DND-41 (cell line): ENCODE measurements around the gene PEX14.

Source experiments
- ATAC-seq: fragments of 200-7000 bp; cut with Tn5 transposase; 3 replicates; pipeline ENCODE4 v1.9.1; 2021; ENCODE audit warnings: low read depth; ENCODE audit not compliant: insufficient read depth
- DNase-seq: peaks from one replicate; pipeline ENCODE4 v3.0.0-alpha.2; 2020
- H2AFZ ChIP-seq: 2 replicates; pipeline ENCODE4 v1.6.0; 2012; ENCODE audit warnings: low read depth, low read length
- H3K27ac ChIP-seq: 2 replicates; pipeline ENCODE4 v1.5.1; 2012; ENCODE audit warnings: low read length, inconsistent platforms
- H3K27me3 ChIP-seq: fragments of 200-600 bp; sonication (generic); 2 replicates; pipeline ENCODE4 v1.6.0; 2012; ENCODE audit warnings: low read length, mild to moderate bottlenecking, inconsistent platforms; ENCODE audit not compliant: insufficient read depth, poor library complexity
- H3K36me3 ChIP-seq: 2 replicates; pipeline ENCODE4 v1.5.1; 2012; ENCODE audit warnings: low read length, inconsistent platforms; ENCODE audit not compliant: insufficient read depth
- H3K4me1 ChIP-seq: 2 replicates; pipeline ENCODE4 v1.5.1; 2012; ENCODE audit warnings: mild to moderate bottlenecking, low read length; ENCODE audit not compliant: insufficient read depth
- H3K4me2 ChIP-seq: 2 replicates; pipeline ENCODE4 v1.6.0; 2012; ENCODE audit warnings: mild to moderate bottlenecking, moderate library complexity, low read length, inconsistent platforms; ENCODE audit not compliant: insufficient read depth
- H3K4me3 ChIP-seq, 2 experiments: fragments of 200-600 bp in 1 of 2; shearing (Covaris generic) in 1 of 2; 2 replicates each; pipeline ENCODE4 v1.5.1; 2012 to 2016; ENCODE audit warnings: inconsistent platforms in 2 of 2, low read length in 2 of 2, mild to moderate bottlenecking in 2 of 2, low read depth in 1 of 2, moderate library complexity in 1 of 2
- H3K79me2 ChIP-seq: 2 replicates; pipeline ENCODE4 v1.6.0; 2012; ENCODE audit warnings: low read length, inconsistent platforms; ENCODE audit not compliant: insufficient read depth
- H3K9ac ChIP-seq: 2 replicates; pipeline ENCODE4 v1.6.0; 2012; ENCODE audit warnings: low read depth, mild to moderate bottlenecking, inconsistent platforms, low read length, moderate library complexity
- H3K9me3 ChIP-seq: 2 replicates; pipeline ENCODE4 v1.5.1; 2012; ENCODE audit warnings: low read length, moderate library complexity, mild to moderate bottlenecking, inconsistent platforms; ENCODE audit not compliant: insufficient read depth, severe bottlenecking
- H4K20me1 ChIP-seq: 2 replicates; pipeline ENCODE4 v1.6.0; 2012; ENCODE audit warnings: low read length; ENCODE audit not compliant: insufficient read depth
- CTCF ChIP-seq: IDR thresholded peaks from 2 replicates; pipeline ENCODE4 v1.5.1; 2012; ENCODE audit warnings: borderline replicate concordance, low read length, moderate library complexity, mild to moderate bottlenecking; ENCODE audit not compliant: poor library complexity, severe bottlenecking; ENCODE audit errors: extremely low read depth
- EZH2 ChIP-seq: IDR thresholded peaks from 3 replicates; pipeline ENCODE4 v1.6.1; 2012; ENCODE audit warnings: borderline replicate concordance, low read depth, mild to moderate bottlenecking, moderate library complexity, low read length, inconsistent platforms; ENCODE audit not compliant: severe bottlenecking

PEX14 gene

GRCh38 chr1:10624256-10625050, 149.7 kb downstream of the PEX14 start:
- DNase-seq (no peak), ATAC-seq (no peak)
- H3K9me3 ChIP-seq = no peaks in the 10 kb centered on the region
- no peak overlapping the region for H2AFZ ChIP-seq
- H3K4me2 ChIP-seq = no peak overlapping the region
- H3K27me3 ChIP-seq = no peaks in the 10 kb centered on the region
- no peak overlapping the region for H3K27ac ChIP-seq
- no peak overlapping the region for H3K4me3 ChIP-seq
- no peaks in the 10 kb centered on the region for H3K79me2 ChIP-seq
- H4K20me1 ChIP-seq = no peaks in the 10 kb centered on the region; the same call in 1 of the 2 replicates
- no peak overlapping the region for H3K9ac ChIP-seq
- peaks cover 15% of the 10 kb centered on the region for H3K36me3 ChIP-seq
- TF ChIP-seq CTCF (no peak), EZH2 (no peak)
- H3K4me1 ChIP-seq = no peaks in the 10 kb centered on the region

DNA sequence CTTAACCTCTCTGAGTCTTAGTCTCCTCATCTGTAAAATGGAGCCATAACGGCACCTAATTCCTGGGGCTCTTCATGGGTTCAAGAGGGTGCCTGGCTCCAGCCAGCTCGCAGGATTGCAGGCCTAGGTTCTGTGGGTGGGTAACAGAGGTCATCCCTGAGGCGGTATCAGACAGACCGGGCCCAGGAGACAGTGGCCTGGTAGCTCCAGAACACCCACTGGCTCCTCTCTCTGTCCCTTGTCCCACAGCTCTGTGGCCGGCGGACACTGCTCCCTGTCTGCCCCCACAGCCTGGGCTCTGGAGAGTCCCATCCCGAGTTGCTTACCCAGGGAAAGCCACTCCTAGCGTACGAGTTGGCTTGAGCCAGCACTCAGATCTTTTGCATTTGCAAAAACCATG, 150.3 kb downstream of the PEX14 start:
- TF ChIP-seq EZH2 = no peak
- no peak for TF ChIP-seq CTCF
- Histone ChIP-seq H3K9me3 (no peaks in the 10 kb centered on the region), H3K4me1 (no peaks in the 10 kb centered on the region), H3K79me2 (no peaks in the 10 kb centered on the region), H3K4me2 (no peak overlapping the region), H3K9ac (no peak overlapping the region), H3K27me3 (no peaks in the 10 kb centered on the region), H4K20me1 (no peaks in the 10 kb centered on the region; the same call in 1 of the 2 replicates), H3K27ac (no peak overlapping the region), H2AFZ (no peak overlapping the region), H3K4me3 (no peak overlapping the region), H3K36me3 (peaks cover 19% of the 10 kb centered on the region)
- ATAC-seq = no peak
- no peak for DNase-seq

DNA sequence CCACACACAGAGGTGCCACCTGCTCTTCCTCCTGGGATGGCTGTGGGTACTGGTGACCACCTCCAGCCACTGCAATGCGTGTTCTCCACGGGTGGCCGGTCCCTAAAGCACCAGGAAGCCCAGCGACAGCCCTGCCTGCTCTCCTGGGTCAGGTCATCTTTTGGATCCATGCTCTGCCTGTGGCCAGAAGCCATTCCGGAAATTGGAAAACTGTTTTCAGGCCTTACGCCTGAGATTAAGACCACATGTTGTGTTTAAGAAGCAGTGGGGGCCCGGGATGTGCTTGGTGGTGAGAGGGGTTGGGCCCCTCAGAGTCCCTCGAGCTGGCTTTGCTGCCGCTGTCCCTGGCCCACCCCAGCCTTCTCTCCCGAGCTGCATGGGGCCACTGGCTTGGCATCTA, 150.8 kb downstream of the PEX14 start:
- Histone ChIP-seq H3K9me3 (no peaks in the 10 kb centered on the region), H3K4me3 (no peak overlapping the region), H2AFZ (no peak overlapping the region), H3K27me3 (no peaks in the 10 kb centered on the region), H3K79me2 (no peaks in the 10 kb centered on the region), H4K20me1 (no peaks in the 10 kb centered on the region; the same call in 1 of the 2 replicates), H3K36me3 (peaks cover 19% of the 10 kb centered on the region), H3K4me2 (no peak overlapping the region), H3K27ac (no peak overlapping the region), H3K9ac (no peak overlapping the region), H3K4me1 (no peaks in the 10 kb centered on the region)
- no peak for DNase-seq
- ATAC-seq = no peak
- TF ChIP-seq CTCF = no peak
- TF ChIP-seq EZH2 = no peak
